Measurements from ENCODE around the gene CHIC2.

DNA sequence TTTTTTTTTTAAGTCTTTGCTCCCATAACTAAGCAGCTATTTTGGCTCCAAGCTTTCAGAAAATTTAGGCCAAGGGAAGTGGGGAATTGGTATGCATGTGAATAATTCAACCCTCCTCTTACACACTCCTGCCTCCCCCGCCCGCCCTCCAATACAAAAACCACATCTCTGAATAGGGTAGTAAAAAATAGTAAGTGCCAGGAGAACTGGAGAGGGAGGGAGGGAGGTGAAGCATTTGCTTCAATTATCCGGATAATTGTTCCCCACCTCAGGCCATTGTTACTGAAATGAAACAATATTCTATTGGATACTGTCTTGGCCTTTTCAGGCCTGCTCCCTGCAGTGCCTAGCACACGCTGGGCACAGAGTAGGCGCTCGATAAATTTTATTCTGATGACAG lies 30.0 kb upstream of the CHIC2 start:
- TF ChIP-seq, protein P1, sequence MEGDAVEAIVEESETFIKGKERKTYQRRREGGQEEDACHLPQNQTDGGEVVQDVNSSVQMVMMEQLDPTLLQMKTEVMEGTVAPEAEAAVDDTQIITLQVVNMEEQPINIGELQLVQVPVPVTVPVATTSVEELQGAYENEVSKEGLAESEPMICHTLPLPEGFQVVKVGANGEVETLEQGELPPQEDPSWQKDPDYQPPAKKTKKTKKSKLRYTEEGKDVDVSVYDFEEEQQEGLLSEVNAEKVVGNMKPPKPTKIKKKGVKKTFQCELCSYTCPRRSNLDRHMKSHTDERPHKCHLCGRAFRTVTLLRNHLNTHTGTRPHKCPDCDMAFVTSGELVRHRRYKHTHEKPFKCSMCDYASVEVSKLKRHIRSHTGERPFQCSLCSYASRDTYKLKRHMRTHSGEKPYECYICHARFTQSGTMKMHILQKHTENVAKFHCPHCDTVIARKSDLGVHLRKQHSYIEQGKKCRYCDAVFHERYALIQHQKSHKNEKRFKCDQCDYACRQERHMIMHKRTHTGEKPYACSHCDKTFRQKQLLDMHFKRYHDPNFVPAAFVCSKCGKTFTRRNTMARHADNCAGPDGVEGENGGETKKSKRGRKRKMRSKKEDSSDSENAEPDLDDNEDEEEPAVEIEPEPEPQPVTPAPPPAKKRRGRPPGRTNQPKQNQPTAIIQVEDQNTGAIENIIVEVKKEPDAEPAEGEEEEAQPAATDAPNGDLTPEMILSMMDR (IDR thresholded peaks at IDR 0.05) = no peak
- no peak for TF ChIP-seq EP300 (IDR thresholded peaks at IDR 0.05)
- TF ChIP-seq POLR2AphosphoS5 (IDR thresholded peaks at IDR 0.05) = no peak
